ENCODE data around the gene HMCN2.

HMCN2 gene

DNA sequence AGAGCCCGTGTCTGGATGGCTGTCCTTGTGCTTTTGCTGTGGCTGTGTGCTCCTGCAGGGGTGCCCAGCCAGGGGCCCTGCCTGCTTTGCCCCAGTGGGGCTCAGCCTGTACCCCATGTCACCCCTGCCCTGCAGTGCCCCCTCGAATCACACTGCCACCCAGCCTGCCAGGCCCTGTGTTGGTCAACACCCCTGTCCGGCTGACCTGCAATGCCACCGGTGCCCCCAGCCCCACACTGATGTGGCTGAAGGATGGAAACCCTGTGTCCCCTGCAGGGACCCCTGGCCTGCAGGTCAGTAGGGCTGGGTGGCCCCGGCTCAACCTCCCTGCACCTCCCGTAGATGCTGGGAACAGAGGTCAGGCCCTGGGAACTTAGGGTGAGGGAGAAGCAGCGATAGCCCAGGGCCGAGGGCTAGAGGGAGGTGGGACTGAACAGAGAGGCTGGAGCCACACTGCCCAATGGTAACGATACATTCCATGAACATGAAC is 96.4 kb downstream of the HMCN2 start:
- Histone ChIP-seq H3K9ac (ENCODE audit: low read depth in 1 of 2, low read length in 2 of 2) (no peak overlapping the region), H3K27ac (ENCODE audit: low read depth in 2 of 2, low read length in 2 of 2) (no peak overlapping the region), H3K9me3 (ENCODE audit: control insufficient read depth in 2 of 2, low read length in 2 of 2) (no peaks in the 10 kb centered on the region), H3K36me3 (ENCODE audit: control insufficient read depth in 2 of 2, insufficient read depth in 2 of 2, low read length in 2 of 2) (no peaks in the 10 kb centered on the region), H3K27me3 (ENCODE audit: control insufficient read depth in 2 of 2, insufficient read depth in 2 of 2, low read length in 2 of 2) (no peaks in the 10 kb centered on the region), H3K4me3 (ENCODE audit: low read length in 2 of 2) (no peak overlapping the region), H3K4me1 (ENCODE audit: control insufficient read depth in 2 of 2, insufficient read depth in 2 of 2, low read length in 2 of 2) (no peaks in the 10 kb centered on the region)

DNA sequence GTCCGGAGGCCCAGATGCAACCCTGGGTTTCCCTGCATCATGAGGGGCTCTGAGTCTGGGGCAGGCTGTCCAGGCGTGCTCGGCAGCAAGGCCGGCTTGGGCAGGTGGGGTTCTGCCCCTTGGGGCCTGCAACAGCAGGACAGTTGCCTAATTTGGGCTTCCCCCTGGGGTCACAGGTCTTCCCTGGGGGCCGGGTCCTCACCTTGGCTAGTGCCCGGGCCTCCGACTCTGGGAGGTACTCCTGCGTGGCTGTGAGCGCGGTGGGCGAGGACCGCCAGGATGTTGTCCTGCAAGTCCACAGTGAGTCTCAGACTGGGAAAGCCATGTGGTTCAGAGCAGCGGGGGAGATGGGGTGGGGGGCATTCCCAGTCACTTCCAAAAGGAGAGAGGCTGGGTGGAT is 97.1 kb downstream of the HMCN2 start:
- H3K4me3 ChIP-seq (ENCODE audit: low read length in 2 of 2), result no peak overlapping the region
- H3K27ac ChIP-seq (ENCODE audit: low read depth in 2 of 2, low read length in 2 of 2), result no peak overlapping the region
- no peaks in the 10 kb centered on the region for H3K9me3 ChIP-seq (ENCODE audit: control insufficient read depth in 2 of 2, low read length in 2 of 2)
- H3K27me3 ChIP-seq (ENCODE audit: control insufficient read depth in 2 of 2, insufficient read depth in 2 of 2, low read length in 2 of 2), result no peaks in the 10 kb centered on the region
- H3K9ac ChIP-seq (ENCODE audit: low read depth in 1 of 2, low read length in 2 of 2), result no peak overlapping the region
- no peaks in the 10 kb centered on the region for H3K4me1 ChIP-seq (ENCODE audit: control insufficient read depth in 2 of 2, insufficient read depth in 2 of 2, low read length in 2 of 2)
- no peaks in the 10 kb centered on the region for H3K36me3 ChIP-seq (ENCODE audit: control insufficient read depth in 2 of 2, insufficient read depth in 2 of 2, low read length in 2 of 2)

DNA sequence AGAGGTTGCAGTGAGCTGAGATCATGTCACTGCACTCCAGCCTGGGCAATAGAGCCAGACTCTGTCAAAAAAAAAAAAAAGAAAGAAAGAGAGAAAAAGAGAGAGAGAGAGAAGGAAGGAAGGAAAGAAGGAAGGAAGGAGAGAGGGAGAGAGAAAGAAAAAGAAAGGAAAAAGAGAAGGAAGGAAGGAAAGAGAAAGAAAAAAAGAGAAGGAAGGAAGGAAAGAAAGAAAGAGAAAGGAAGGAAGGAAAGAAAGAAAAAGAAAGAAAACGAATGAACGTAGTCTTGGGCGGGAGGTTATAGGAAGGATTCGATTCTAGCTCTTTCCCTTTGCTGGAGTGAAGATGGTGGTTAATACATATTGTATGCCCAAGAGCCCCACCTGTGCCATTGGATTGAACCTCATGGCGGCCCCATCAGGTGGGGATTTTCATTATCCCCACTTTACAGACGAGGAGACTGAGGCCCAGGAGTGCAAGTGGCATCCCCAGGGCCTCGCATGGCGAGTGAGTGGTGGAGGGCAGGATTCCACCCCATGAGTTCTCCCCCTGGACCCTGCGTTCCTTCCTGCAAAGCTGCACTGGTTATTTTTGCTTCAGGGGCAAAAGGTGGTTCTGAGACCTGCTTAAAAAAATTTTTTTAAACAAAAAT is 98.3 kb downstream of the HMCN2 start:
- Histone ChIP-seq H3K27me3 (ENCODE audit: control insufficient read depth in 2 of 2, insufficient read depth in 2 of 2, low read length in 2 of 2) (no peaks in the 10 kb centered on the region), H3K4me1 (ENCODE audit: control insufficient read depth in 2 of 2, insufficient read depth in 2 of 2, low read length in 2 of 2) (no peaks in the 10 kb centered on the region), H3K4me3 (ENCODE audit: low read length in 2 of 2) (no peak overlapping the region), H3K9ac (ENCODE audit: low read depth in 1 of 2, low read length in 2 of 2) (no peak overlapping the region), H3K36me3 (ENCODE audit: control insufficient read depth in 2 of 2, insufficient read depth in 2 of 2, low read length in 2 of 2) (no peaks in the 10 kb centered on the region), H3K27ac (ENCODE audit: low read depth in 2 of 2, low read length in 2 of 2) (no peak overlapping the region), H3K9me3 (ENCODE audit: control insufficient read depth in 2 of 2, low read length in 2 of 2) (no peaks in the 10 kb centered on the region)

DNA sequence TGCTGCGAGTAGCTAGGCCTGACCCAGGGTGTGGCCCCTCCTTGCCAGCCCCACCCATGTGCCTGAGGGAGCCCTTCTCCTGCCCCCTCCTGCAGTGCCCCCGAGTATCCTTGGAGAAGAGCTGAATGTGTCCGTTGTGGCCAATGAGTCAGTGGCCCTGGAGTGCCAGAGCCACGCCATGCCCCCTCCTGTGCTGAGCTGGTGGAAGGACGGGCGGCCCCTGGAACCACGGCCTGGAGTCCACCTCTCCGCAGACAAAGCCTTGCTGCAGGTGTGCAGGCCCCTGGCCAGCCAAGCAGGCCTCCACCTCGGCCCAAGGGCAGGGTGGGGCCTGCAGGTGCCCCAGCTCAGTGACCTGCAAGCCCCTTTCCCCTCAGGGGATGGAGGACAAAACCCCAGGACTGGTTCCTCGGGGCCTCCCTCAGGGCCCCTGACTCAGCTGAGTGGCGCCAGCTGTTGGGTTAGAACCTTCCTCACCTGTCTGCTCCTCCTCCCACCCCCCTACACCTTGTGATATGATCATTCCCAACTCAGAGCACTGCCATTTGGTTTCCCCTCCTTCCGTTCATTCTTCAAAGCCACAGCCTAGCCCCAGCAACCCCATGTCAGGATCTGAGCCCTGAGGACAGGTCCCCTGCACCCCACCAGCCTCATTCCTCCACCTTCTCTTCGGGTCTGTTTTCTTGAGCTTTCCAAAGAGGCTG is 99.2 kb downstream of the HMCN2 start:
- H3K27me3 ChIP-seq (ENCODE audit: control insufficient read depth in 2 of 2, insufficient read depth in 2 of 2, low read length in 2 of 2), result no peaks in the 10 kb centered on the region
- H3K36me3 ChIP-seq (ENCODE audit: control insufficient read depth in 2 of 2, insufficient read depth in 2 of 2, low read length in 2 of 2), result no peaks in the 10 kb centered on the region
- no peak overlapping the region for H3K27ac ChIP-seq (ENCODE audit: low read depth in 2 of 2, low read length in 2 of 2)
- no peaks in the 10 kb centered on the region for H3K9me3 ChIP-seq (ENCODE audit: control insufficient read depth in 2 of 2, low read length in 2 of 2)
- H3K4me1 ChIP-seq (ENCODE audit: control insufficient read depth in 2 of 2, insufficient read depth in 2 of 2, low read length in 2 of 2), result no peaks in the 10 kb centered on the region
- H3K9ac ChIP-seq (ENCODE audit: low read depth in 1 of 2, low read length in 2 of 2), result no peak overlapping the region
- no peak overlapping the region for H3K4me3 ChIP-seq (ENCODE audit: low read length in 2 of 2)

DNA sequence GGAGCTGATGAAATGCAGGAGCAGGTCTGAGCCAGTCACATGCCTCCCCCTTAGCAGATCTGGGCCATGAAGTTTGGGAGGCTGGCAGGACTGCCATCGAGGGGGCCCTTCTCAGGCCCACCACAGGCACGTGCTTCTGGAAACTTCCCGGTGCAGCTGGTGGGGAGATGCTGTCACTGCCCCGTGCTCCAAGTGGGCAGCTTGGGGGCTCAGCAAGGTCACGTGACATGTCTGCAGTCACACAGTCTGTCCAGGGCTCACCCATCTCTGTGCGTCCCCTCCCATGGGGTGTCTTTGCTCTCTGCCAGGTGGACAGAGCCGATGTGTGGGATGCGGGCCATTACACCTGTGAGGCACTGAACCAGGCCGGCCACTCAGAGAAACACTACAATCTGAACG is 99.8 kb downstream of the HMCN2 start:
- Histone ChIP-seq H3K9ac (ENCODE audit: low read depth in 1 of 2, low read length in 2 of 2) (no peak overlapping the region), H3K4me1 (ENCODE audit: control insufficient read depth in 2 of 2, insufficient read depth in 2 of 2, low read length in 2 of 2) (no peaks in the 10 kb centered on the region), H3K27ac (ENCODE audit: low read depth in 2 of 2, low read length in 2 of 2) (no peak overlapping the region), H3K4me3 (ENCODE audit: low read length in 2 of 2) (no peak overlapping the region), H3K27me3 (ENCODE audit: control insufficient read depth in 2 of 2, insufficient read depth in 2 of 2, low read length in 2 of 2) (no peaks in the 10 kb centered on the region), H3K9me3 (ENCODE audit: control insufficient read depth in 2 of 2, low read length in 2 of 2) (no peaks in the 10 kb centered on the region), H3K36me3 (ENCODE audit: control insufficient read depth in 2 of 2, insufficient read depth in 2 of 2, low read length in 2 of 2) (no peaks in the 10 kb centered on the region)

DNA sequence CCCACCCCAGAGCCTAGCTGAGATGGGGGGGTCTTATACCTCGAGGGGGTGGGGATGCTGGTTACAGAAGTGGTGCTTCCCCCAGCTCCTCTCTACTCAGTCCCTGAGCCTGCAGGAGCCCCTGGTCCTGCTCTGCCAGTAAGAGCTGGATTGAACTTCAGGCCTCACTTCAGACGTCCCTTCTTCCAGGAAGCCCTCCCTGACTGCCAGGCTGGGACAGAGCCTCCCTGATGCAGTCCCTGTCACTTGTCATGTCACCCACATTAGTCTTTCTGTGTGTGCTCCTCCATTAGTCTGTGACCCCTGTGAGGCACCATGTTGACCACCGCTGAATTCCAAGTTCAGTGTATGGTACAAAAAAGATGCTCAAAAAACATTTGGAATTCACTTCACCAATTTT is 100.5 kb downstream of the HMCN2 start:
- no peaks in the 10 kb centered on the region for H3K9me3 ChIP-seq (ENCODE audit: control insufficient read depth in 2 of 2, low read length in 2 of 2)
- no peak overlapping the region for H3K9ac ChIP-seq (ENCODE audit: low read depth in 1 of 2, low read length in 2 of 2)
- no peaks in the 10 kb centered on the region for H3K4me1 ChIP-seq (ENCODE audit: control insufficient read depth in 2 of 2, insufficient read depth in 2 of 2, low read length in 2 of 2)

DNA sequence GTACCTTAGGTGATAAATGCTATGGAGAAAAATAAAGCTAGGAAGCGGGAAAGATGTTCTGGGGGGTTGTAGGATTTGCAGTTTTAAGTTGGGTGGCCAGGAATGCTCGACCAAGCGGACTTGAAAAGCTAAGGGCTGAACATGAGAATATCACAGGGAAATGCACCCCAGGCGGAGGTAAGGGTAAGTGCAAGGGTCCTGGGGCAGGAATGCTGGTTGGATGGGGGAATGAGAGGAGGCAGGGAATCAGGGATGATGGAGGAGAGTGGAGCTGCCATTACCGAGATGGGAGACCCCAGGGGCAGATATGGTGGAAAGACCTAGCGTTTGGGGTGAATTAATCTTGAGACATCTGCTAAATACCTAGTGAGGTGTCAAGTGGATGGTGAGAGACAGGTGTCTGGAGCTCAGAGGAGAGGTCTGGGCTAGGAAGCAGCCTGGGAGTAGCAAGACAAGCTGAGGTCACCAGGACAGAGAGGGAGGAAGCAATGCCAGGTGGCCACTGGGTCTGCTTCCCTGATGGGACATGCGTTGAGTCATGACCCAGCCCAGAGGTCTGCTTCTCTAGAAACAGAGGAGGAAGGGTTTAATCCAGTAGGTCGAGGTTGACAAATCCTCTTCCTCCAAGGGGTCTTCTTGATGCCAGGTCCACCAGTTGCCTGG is 101.5 kb downstream of the HMCN2 start:
- Histone ChIP-seq H3K27ac (ENCODE audit: low read depth in 2 of 2, low read length in 2 of 2) (no peak overlapping the region), H3K9ac (ENCODE audit: low read depth in 1 of 2, low read length in 2 of 2) (no peak overlapping the region), H3K4me1 (ENCODE audit: control insufficient read depth in 2 of 2, insufficient read depth in 2 of 2, low read length in 2 of 2) (no peaks in the 10 kb centered on the region), H3K27me3 (ENCODE audit: control insufficient read depth in 2 of 2, insufficient read depth in 2 of 2, low read length in 2 of 2) (no peaks in the 10 kb centered on the region), H3K9me3 (ENCODE audit: control insufficient read depth in 2 of 2, low read length in 2 of 2) (no peaks in the 10 kb centered on the region), H3K4me3 (ENCODE audit: low read length in 2 of 2) (no peak overlapping the region), H3K36me3 (ENCODE audit: control insufficient read depth in 2 of 2, insufficient read depth in 2 of 2, low read length in 2 of 2) (no peaks in the 10 kb centered on the region)

More for the DNA sequence above, 100.5 kb downstream of the HMCN2 start:
- no peak overlapping the region for H3K4me3 ChIP-seq (ENCODE audit: low read length in 2 of 2)
- H3K36me3 ChIP-seq (ENCODE audit: control insufficient read depth in 2 of 2, insufficient read depth in 2 of 2, low read length in 2 of 2), result no peaks in the 10 kb centered on the region
- no peaks in the 10 kb centered on the region for H3K27me3 ChIP-seq (ENCODE audit: control insufficient read depth in 2 of 2, insufficient read depth in 2 of 2, low read length in 2 of 2)
- no peak overlapping the region for H3K27ac ChIP-seq (ENCODE audit: low read depth in 2 of 2, low read length in 2 of 2)

DNA sequence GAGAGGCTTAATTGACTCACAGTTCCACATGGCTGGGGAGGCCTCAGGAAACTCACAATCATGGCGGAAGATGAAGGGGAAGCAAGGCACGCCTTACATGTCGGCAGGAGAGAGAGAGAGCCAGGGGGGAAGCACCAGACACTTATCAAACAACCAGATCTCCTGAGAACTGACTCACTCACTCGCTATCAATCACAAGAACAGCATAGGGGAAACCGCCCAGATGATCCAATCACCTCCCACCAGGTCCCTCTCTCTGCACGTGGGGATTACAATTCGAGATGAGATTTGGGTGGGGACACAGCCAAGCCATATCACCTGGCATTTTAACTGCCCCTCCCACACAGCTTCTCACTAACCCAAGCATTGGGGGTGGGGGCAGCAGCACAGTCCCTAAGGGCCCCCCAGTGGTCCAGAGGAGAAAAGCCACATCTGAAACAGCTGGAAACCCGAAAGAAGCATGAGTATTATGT is 103.1 kb downstream of the HMCN2 start:
- Histone ChIP-seq H3K4me3 (ENCODE audit: low read length in 2 of 2) (no peak overlapping the region), H3K27me3 (ENCODE audit: control insufficient read depth in 2 of 2, insufficient read depth in 2 of 2, low read length in 2 of 2) (no peaks in the 10 kb centered on the region), H3K4me1 (ENCODE audit: control insufficient read depth in 2 of 2, insufficient read depth in 2 of 2, low read length in 2 of 2) (no peaks in the 10 kb centered on the region), H3K36me3 (ENCODE audit: control insufficient read depth in 2 of 2, insufficient read depth in 2 of 2, low read length in 2 of 2) (no peaks in the 10 kb centered on the region), H3K9me3 (ENCODE audit: control insufficient read depth in 2 of 2, low read length in 2 of 2) (no peaks in the 10 kb centered on the region), H3K27ac (ENCODE audit: low read depth in 2 of 2, low read length in 2 of 2) (no peak overlapping the region), H3K9ac (ENCODE audit: low read depth in 1 of 2, low read length in 2 of 2) (no peak overlapping the region)

DNA sequence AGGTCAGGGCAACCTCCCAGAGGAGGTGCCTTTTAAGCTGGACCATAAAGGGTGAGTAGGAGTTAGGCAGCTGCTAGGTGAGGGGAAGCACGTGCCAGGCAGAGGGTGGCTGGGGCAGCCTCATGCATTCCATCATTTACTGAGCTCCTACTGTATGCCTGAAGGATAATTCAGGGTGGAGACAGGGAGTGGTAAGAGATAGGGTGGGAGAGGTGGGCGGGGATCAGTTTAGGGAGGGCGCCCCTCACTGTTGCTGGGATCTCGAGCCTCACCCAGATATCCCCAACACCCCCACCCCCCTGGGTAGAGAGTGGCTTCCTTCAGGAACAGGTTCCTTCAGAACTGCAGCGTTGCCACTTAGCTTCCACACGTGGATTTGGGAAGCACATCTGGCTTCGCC is 104.7 kb downstream of the HMCN2 start:
- H3K4me3 ChIP-seq (ENCODE audit: low read length in 2 of 2), result no peak overlapping the region
- H3K9me3 ChIP-seq (ENCODE audit: control insufficient read depth in 2 of 2, low read length in 2 of 2), result no peaks in the 10 kb centered on the region
- no peaks in the 10 kb centered on the region for H3K36me3 ChIP-seq (ENCODE audit: control insufficient read depth in 2 of 2, insufficient read depth in 2 of 2, low read length in 2 of 2)
- H3K27ac ChIP-seq (ENCODE audit: low read depth in 2 of 2, low read length in 2 of 2), result no peak overlapping the region
- no peaks in the 10 kb centered on the region for H3K27me3 ChIP-seq (ENCODE audit: control insufficient read depth in 2 of 2, insufficient read depth in 2 of 2, low read length in 2 of 2)
- H3K4me1 ChIP-seq (ENCODE audit: control insufficient read depth in 2 of 2, insufficient read depth in 2 of 2, low read length in 2 of 2), result no peaks in the 10 kb centered on the region
- H3K9ac ChIP-seq (ENCODE audit: low read depth in 1 of 2, low read length in 2 of 2), result no peak overlapping the region

Data from mucosa of rectum (tissue), 2 donors.